D341Med (cell line): ENCODE measurements around the gene RTL5.
"Not testable (repeated sequence)": the region's sequence is repeated elsewhere in the genome, so short reads cannot be mapped to it uniquely, and the experiment has no call there.

Source experiments
- DNase-seq: peaks from one replicate; pipeline ENCODE4 v3.0.0; 2012; ENCODE audit warnings: low spot score

RTL5 gene

DNA sequence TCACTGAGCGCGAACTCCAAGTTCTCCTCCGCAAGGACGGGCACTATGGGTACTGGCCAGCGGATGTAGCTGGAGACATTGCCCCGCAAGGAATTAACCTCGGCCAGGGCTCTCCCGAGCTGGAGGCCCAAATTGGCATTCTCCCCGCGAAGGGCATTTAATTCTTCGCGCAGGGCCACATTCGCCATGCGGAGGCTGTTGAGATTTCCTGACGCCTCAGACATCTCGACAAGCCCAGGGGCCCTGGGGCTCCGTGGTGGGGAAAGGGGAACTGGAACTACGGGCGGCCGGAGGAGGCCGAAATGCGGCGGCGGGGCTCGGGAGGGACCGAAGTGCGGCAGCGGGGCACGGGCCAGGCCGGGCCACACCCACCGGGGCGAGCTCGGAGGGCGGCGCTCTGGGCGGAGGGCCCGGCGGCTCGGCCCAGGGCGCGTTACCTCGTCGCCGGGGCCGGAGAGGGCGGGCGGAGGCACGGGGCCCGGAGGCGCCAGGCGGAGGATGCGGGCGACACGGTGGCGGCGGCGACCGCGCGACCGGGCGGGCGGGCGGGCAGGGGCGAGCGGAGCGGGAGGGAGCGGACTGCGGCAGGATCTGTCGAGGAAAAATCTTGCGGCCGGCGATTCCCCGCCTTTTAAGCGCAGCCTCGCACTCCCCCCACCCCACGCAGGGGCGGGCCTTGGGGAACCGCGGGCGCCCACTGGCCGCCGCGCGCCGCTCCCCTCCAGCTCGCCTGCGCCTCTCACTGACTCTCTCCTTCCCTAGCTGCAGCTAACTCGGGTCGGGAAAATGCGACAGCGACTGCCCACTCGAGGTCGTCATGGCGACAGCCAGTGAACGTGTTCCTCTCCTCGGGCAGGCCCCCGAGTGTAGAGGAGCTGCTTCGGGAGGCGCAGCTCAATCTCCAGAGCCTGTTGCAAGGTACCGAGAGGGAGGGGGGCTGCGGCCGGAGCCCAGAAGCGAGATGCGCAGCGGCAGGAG lies at the start of gene RTL5:
Gene RTL5, minus strand, starts transcription at position 599 of the 978 bp plus-strand sequence.
- DNase-seq, result peak; percentile 88

DNA sequence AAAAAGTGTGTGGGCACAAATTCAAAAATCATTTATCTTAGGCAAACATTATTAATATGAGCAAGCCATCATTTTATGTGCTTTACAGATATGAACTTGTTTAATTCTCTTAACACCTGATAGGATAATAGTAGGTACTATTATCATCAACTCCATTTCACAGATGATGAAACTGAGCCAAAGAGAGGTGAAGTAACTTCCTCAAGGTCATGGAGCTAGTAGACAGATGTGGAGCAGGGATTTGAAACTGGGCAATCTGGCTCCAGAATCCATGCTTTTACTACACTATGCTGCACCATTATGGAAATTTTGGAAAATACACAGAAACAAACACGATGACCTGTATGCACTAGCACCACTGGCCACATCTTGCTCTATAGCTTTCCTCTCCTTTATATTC lies 48.8 kb upstream of the RTL5 start:
- DNase-seq, result no peak

- DNase-seq, result no peak
These were observed 45.3 kb upstream of the RTL5 start for GRCh38 chrX:72176981-72177380.

DNA sequence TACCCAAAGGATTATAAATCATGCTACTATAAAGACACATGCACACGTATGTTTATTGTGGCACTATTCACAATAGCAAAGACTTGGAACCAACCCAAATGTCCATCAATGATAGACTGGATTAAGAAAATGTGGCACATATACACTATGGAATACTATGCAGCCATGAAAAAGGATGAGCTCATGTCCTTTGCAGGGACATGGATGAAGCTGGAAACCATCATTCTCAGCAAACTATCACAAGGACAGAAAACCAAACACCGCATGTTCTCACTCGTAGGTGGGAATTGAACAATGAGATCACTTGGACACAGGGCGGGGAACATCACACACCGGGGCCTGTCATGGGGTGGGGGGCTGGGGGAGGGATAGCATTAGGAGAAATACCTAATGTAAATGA lies 44.6 kb upstream of the RTL5 start:
- not testable (repeated sequence) for DNase-seq

GRCh38 chrX:72169008-72169728 lies 37.5 kb upstream of the RTL5 start:
- DNase-seq, result no peak

GRCh38 chrX:72165551-72165950 lies 33.8 kb upstream of the RTL5 start:
- no peak for DNase-seq

GRCh38 chrX:72159769-72160168 lies 28.1 kb upstream of the RTL5 start:
- no peak for DNase-seq

- no peak for DNase-seq
These were observed 27.1 kb upstream of the RTL5 start for GRCh38 chrX:72158773-72159172.

- no peak for DNase-seq
These were observed 14.8 kb upstream of the RTL5 start for GRCh38 chrX:72146527-72146926.

DNA sequence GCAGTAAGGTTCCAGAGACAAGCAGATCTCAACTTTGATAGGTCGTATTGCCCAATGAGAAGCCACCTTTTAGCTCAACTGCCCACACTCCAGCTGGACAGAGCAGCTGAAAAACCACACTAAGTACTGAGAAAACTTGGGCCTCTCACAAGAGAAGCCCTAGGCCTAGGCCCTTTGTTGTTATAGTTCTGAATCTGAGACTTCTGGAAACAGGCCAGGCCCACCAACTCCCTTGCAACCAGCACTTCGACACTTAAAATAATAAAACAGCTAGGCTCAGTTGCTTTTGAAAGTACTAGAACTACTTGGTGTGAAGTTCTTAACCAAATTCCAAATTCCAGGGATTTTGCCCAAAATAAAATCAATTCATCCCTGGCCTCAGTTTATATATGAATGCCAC lies 13.5 kb upstream of the RTL5 start:
- no peak for DNase-seq

- no peak for DNase-seq
These were observed 11.8 kb upstream of the RTL5 start for GRCh38 chrX:72143609-72143907.

- no peak for DNase-seq
These were observed 11.3 kb upstream of the RTL5 start for GRCh38 chrX:72142794-72143608.

- peak; percentile 79 for DNase-seq
These were observed 10.5 kb upstream of the RTL5 start for GRCh38 chrX:72142094-72142793.

DNA sequence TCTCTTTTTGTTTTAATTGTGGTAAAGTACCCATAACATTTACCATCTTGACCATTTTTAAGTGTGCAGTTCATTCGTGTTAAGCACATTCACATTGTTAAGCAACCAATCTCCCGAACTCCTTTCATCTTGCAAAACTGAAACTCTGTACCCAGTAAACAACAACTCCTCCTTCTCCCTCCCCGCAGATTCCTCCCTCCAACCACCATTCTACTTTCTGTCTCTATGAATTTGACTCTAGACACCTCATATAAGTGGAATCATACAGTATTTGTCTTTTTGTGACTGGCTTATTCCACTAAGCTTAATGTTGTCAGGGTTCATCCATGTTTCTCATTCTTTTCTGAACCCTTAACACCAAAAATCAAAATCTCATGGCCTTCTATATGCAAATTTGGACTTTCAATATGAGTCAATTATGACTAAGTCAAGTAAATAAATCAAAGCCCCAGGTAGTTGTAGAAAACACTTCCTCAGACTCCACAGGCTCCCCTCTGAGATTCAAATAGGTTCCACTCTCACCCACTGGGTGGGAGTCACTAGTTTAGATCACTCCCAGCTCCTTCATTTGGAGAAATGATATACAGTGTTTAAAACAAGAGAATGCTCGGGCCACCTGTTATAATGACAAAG lies 9.8 kb upstream of the RTL5 start:
- DNase-seq, result no peak

DNA sequence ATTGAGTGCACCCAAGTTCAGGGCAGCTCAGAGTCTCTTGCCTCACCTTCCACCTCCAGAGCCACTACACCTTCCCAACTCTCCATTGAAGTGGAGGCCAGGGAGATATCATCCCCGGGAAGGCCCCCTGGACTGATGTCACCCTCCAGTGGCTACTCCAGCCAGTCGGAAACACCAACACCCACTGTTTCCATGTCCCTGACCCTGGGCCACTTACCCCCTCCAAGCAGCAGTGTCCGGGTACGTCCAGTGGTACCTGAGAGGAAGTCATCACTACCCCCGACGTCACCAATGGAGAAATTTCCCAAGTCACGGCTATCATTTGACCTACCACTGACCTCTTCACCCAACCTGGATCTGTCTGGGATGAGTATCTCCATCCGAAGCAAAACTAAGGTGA lies 7.8 kb upstream of the RTL5 start:
- no peak for DNase-seq

DNA sequence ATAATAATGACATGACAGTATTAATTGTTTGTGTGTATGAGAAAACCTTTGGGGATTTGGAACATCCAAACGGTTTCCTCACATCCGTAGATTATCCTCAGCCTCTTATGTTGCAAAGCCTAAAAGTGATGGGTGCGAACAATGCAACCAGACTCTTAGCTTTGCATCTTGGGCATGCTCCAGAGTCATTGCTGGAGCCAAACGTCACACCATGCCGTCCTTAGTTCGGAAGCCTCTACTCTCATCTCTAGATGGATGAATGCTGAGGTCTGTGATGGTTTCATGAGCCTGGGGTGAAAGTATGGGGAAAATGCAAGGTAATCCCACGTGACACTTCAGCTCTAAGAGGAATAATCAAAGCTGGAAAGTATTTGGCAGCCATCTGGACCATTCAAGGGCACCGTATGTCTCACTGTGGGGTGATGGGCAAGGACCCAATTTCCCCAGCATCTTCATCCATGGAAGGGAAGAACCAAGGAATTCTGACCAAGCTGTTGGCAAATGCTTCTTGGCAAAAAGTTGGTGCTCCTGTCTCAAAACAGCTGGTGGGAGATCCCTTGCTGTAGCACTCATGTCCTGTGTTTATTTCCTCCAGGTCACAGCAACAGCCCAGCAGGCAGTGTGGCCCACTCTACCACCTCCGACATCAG lies 6.3 kb upstream of the RTL5 start:
- no peak for DNase-seq

DNA sequence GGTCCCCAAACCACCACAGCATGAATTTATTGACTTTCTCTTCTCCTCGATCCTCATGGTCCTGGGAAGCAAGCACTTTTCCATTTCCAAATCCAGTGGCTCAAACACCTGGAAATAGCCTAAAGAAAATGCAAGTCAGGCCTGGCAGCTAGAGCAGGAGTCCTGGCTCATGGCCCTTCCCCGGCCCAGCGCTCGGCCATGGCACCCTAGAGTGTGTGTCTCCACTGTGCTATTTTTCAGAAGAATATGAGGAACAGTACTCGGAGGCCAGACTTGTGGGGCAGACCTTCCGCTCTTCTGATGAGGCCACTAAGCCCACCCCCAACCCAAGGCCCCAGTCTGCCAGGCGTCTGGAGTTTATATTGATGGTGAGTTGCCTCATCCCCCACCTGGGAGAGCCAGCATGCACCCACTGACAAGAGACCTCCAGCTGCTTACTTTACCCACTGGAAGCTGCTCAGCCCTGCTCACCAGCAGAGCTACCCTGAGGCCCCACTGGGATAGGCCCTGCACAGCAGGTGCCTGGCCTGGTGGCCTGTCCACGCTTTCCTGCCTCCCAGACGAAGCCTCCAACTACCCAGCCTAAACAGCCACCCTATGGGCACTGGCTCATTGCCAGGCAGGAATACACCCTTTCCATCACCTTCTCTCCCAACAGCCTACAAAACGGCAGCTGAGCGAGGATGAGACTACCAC lies 2.3 kb upstream of the RTL5 start:
- no peak for DNase-seq

GRCh38 chrX:72132456-72132855 lies 741 bp upstream of the RTL5 start:
- DNase-seq, result no peak

GRCh38 chrX:72130762-72131250 lies 909 bp downstream of the RTL5 start:
- DNase-seq, result no peak

DNA sequence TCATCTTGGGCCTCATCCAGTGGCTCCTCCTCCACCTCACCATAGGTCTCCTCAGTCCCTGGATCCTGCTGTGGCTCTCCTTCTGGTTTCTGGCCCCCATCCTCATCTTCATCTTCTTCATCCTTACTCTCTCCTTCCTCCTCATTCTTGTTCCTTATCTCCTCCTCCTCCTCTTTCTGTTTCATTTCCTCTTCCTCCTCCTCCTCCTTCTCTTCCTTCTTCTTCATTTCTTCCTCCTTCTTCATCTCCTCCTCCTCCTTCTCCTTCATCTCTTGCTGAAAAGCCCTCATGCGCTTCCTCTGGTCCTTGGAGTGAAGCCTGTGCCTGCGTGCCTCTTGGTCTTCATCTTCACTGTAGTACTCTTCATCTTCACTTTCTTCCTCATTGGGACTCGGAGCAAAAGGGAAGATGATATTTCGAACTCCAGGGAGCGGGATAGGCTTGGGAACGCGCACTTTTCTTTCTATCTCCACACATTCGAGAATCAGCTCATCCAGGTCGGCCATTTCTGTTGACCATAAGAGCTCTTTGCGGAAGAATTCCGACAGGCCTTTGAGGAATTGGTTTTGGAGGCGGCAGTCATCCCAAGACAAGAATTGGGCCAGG lies 1.5 kb downstream of the RTL5 start:
- DNase-seq, result no peak
